ENCODE results near the gene SHISA9. TPM values are rescaled to one million over a fixed set of nuclear protein-coding genes. Genes with fewer than 3 reads are reported as not detected.

The SHISA9 gene
- total RNA-seq, 4 donors from 2014 or later = 2.0 to 6.3 (median 3.5) TPM

- Histone ChIP-seq H3K4me3 (no peak overlapping the region), H3K4me1 (no peaks in the 10 kb centered on the region), H3K36me3 (no peaks in the 10 kb centered on the region), H3K27me3 (no peaks in the 10 kb centered on the region), H3K27ac (no peak overlapping the region), H3K9me3 (no peaks in the 10 kb centered on the region)
- WGBS, 2 donors = 83 to 87% methylated on average over 5 of the region's 5 CpGs
- TF ChIP-seq, protein P1, sequence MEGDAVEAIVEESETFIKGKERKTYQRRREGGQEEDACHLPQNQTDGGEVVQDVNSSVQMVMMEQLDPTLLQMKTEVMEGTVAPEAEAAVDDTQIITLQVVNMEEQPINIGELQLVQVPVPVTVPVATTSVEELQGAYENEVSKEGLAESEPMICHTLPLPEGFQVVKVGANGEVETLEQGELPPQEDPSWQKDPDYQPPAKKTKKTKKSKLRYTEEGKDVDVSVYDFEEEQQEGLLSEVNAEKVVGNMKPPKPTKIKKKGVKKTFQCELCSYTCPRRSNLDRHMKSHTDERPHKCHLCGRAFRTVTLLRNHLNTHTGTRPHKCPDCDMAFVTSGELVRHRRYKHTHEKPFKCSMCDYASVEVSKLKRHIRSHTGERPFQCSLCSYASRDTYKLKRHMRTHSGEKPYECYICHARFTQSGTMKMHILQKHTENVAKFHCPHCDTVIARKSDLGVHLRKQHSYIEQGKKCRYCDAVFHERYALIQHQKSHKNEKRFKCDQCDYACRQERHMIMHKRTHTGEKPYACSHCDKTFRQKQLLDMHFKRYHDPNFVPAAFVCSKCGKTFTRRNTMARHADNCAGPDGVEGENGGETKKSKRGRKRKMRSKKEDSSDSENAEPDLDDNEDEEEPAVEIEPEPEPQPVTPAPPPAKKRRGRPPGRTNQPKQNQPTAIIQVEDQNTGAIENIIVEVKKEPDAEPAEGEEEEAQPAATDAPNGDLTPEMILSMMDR (IDR thresholded peaks at IDR 0.05) = no peak
- no peak for TF ChIP-seq POLR2A (IDR thresholded peaks at IDR 0.05)
- no peak for TF ChIP-seq EP300 (IDR thresholded peaks at IDR 0.05)
- no peak for DNase-seq (ENCODE audit: low spot score in 2 of 2)
Observed at GRCh38 chr16:13056607-13057006, 155.2 kb downstream of the SHISA9 start.

GRCh38 chr16:13060932-13061331 lies 159.5 kb downstream of the SHISA9 start:
- WGBS, 2 donors = 68 to 69% methylated on average over 13 of the region's 13 CpGs

DNA sequence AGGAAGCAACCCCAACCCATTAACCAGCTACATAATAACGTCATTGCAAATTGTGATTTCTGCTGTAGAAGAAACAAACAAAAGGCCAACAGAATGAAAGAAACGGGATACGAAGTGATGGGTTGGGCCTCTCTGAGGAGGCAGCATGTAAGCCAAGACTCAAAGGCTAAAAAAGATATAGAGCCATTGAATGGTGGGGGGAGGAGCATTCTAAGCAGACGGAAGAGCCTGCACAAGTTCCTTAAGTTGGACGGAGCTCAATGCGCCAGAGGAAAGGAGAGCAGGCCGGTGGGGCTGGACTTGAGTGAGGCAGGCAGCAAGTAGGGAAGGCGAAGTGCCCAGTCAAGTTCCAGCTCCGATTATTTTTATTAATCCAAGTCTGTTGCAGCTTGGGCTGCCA lies 160.3 kb downstream of the SHISA9 start:
- Histone ChIP-seq H3K4me1 (no peaks in the 10 kb centered on the region), H3K27me3 (no peaks in the 10 kb centered on the region), H3K4me3 (no peak overlapping the region), H3K36me3 (no peaks in the 10 kb centered on the region), H3K27ac (no peak overlapping the region), H3K9me3 (peaks cover 0 to 6% (median 0%) of the 10 kb centered on the region in 4 donors)
- WGBS, 2 donors = 47 to 54% methylated on average over 9 of the region's 9 CpGs
- TF ChIP-seq POLR2A (IDR thresholded peaks at IDR 0.05) = no peak
- no peak for TF ChIP-seq EP300 (IDR thresholded peaks at IDR 0.05)
- no peak for DNase-seq (ENCODE audit: low spot score in 2 of 2)

More at GRCh38 chr16:13060932-13061331, 159.5 kb downstream of the SHISA9 start:
- H3K9me3 ChIP-seq = peaks cover 0 to 2% (median 0%) of the 10 kb centered on the region in 4 donors
- TF ChIP-seq, protein P1 (IDR thresholded peaks at IDR 0.05) = no peak
- H3K4me3 ChIP-seq = no peak overlapping the region
- no peaks in the 10 kb centered on the region for H3K27me3 ChIP-seq
- no peaks in the 10 kb centered on the region for H3K4me1 ChIP-seq
- no peak overlapping the region for H3K27ac ChIP-seq
- no peak for DNase-seq (ENCODE audit: low spot score in 2 of 2)
- H3K36me3 ChIP-seq = no peaks in the 10 kb centered on the region

GRCh38 chr16:13062219-13062618 lies 160.8 kb downstream of the SHISA9 start:
- H3K4me1 ChIP-seq = no peaks in the 10 kb centered on the region
- peaks cover 0 to 11% (median 0%) of the 10 kb centered on the region in 4 donors for H3K9me3 ChIP-seq
- H3K36me3 ChIP-seq = no peaks in the 10 kb centered on the region
- H3K27me3 ChIP-seq = no peaks in the 10 kb centered on the region
- no peak for DNase-seq (ENCODE audit: low spot score in 2 of 2)
- H3K4me3 ChIP-seq = no peak overlapping the region
- TF ChIP-seq POLR2A (IDR thresholded peaks at IDR 0.05) = no peak
- no peak for TF ChIP-seq EP300 (IDR thresholded peaks at IDR 0.05)
- TF ChIP-seq, protein P1 (IDR thresholded peaks at IDR 0.05) = no peak
- H3K27ac ChIP-seq = no peak overlapping the region
- WGBS, 2 donors = 91 to 98% methylated on average over 2 of the region's 2 CpGs

GRCh38 chr16:13063457-13063856 lies 162.1 kb downstream of the SHISA9 start:
- Histone ChIP-seq H3K27ac (no peak overlapping the region), H3K27me3 (no peaks in the 10 kb centered on the region), H3K9me3 (peaks cover 0 to 13% (median 0%) of the 10 kb centered on the region in 4 donors), H3K4me1 (no peaks in the 10 kb centered on the region), H3K4me3 (no peak overlapping the region), H3K36me3 (no peaks in the 10 kb centered on the region)
- DNase-seq (ENCODE audit: low spot score in 2 of 2) = no peak
- 91 to 93% methylated on average over 10 of the region's 10 CpGs for WGBS, 2 donors
- no peak for TF ChIP-seq EP300 (IDR thresholded peaks at IDR 0.05)
- TF ChIP-seq POLR2A (IDR thresholded peaks at IDR 0.05) = no peak
- TF ChIP-seq, protein P1 (IDR thresholded peaks at IDR 0.05) = no peak

GRCh38 chr16:13064821-13065220 lies 163.4 kb downstream of the SHISA9 start:
- no peak for DNase-seq (ENCODE audit: low spot score in 2 of 2)
- Histone ChIP-seq H3K4me1 (no peaks in the 10 kb centered on the region), H3K27ac (no peak overlapping the region), H3K27me3 (no peaks in the 10 kb centered on the region), H3K9me3 (peaks cover 0 to 13% (median 0%) of the 10 kb centered on the region in 4 donors), H3K4me3 (no peak overlapping the region), H3K36me3 (no peaks in the 10 kb centered on the region)
- 18 to 33% methylated on average over 1 of the region's 1 CpG for WGBS, 2 donors
- TF ChIP-seq EP300 (IDR thresholded peaks at IDR 0.05) = no peak
- TF ChIP-seq POLR2A (IDR thresholded peaks at IDR 0.05) = no peak
- TF ChIP-seq, protein P1 (IDR thresholded peaks at IDR 0.05) = no peak
